Right lobe of liver (tissue), 6 donors: ENCODE data around the gene PPP1R14C. TPM values are rescaled to one million over a fixed set of nuclear protein-coding genes. Genes with fewer than 3 reads are reported as not detected.
A peak's percentile ranks its signal among the peaks of the same experiment; 100 is the strongest.

ENCODE experiments used
- ATAC-seq, 4 donors: fragments of 200-7000 bp; cut with Tn5 transposase; one replicate each; pipeline ENCODE4 v1.9.1; 2020; ENCODE audit warnings: mild to moderate bottlenecking in 4 of 4, moderate library complexity in 4 of 4
- DNase-seq, 3 donors: peaks; one replicate each; pipeline ENCODE4 v3.0.0-alpha.2; 2020
- H3K27ac ChIP-seq, 3 donors: fragments of 200-600 bp; one replicate each; pipeline ENCODE4 v1.8.0; 2022
- H3K27me3 ChIP-seq, 2 donors: fragments of 200-600 bp; one replicate each; pipeline ENCODE4 v1.8.0; 2022
- H3K36me3 ChIP-seq, 4 donors: fragments of 200-600 bp; sonication (generic) in 1 of 4; one replicate each; pipeline versions ENCODE4 v1.5.1 to v1.8.0; 2017 to 2022; ENCODE audit warnings: control low read depth in 1 of 4
- H3K4me1 ChIP-seq, 4 donors: fragments of 200-600 bp; sonication (generic) in 1 of 4; one replicate each; pipeline versions ENCODE4 v1.5.1 to v1.8.0; 2017 to 2022; ENCODE audit warnings: control low read depth in 1 of 4
- H3K4me3 ChIP-seq, 3 donors: fragments of 200-600 bp; one replicate each; pipeline ENCODE4 v1.8.0; 2022
- H3K9me3 ChIP-seq, 4 donors: fragments of 200-600 bp; sonication (generic) in 1 of 4; one replicate each; pipeline versions ENCODE4 v1.5.1 to v1.8.0; 2017 to 2022; ENCODE audit warnings: control low read depth in 1 of 4
- CTCF ChIP-seq, 4 donors: fragments of 200-600 bp in 3 of 4; fragments of 450-650 bp in 1 of 4; IDR thresholded peaks; one replicate each; pipeline versions ENCODE4 v1.5.1 to v1.8.0; 2016 to 2022; ENCODE audit warnings: antibody characterized with exemption in 4 of 4, mild to moderate bottlenecking in 2 of 4
- POLR2A ChIP-seq: fragments of 450-650 bp; IDR thresholded peaks from one replicate; pipeline ENCODE4 v1.6.1; 2017; ENCODE audit warnings: antibody characterized with exemption, mild to moderate bottlenecking
- WGBS: methylation state at CpG from one replicate; pipeline ENCODE4 v1.1.6; 2018; ENCODE audit warnings: low coverage, low lambda C conversion rate; ENCODE audit not compliant: insufficient coverage; ENCODE audit errors: missing lambda C conversion rate; 5-methylcytosine and 5-hydroxymethylcytosine counted together
- intact Hi-C, 2 donors: fragments of 100-400 bp; cut with DNase I; formaldehyde crosslinking; loops; one replicate each; pipeline versions ENCODE4 v1.11.2 to v1.14.1; 2022
- long read RNA-seq: library from polyadenylated mRNA; unstranded; transcript quantifications from one replicate; pipeline ENCODE4 v2.0.0, GENCODE V29; 2019
- total RNA-seq, 6 experiments: library from RNA; depleted of rRNA in 2 of 6; stranded (reverse); fragments of >200 nt in 2 of 6; fragmentation: NEBNext Ultra II Directional in 3 of 6; extraction: Animal tissue kit (Norgen Biotek cat#: 25700) in 3 of 6; gene quantifications; one replicate each; pipeline versions ENCODE4 v1.1.0 to v1.2.4, GENCODE V29; 2016 to 2023
- donor health status: DM: no; HTN: yes; CAD: no.
- donor health status: DM: no; HTN: no; CAD: no.
- donor health status: DM: no; HTN: no; CAD: no.
- donor health status: DM: no; HTN: yes; CAD: no.
- donor health status: DM: no; HTN: yes; CAD: no.

PPP1R14C gene, protein sequence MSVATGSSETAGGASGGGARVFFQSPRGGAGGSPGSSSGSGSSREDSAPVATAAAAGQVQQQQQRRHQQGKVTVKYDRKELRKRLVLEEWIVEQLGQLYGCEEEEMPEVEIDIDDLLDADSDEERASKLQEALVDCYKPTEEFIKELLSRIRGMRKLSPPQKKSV
- not detected for total RNA-seq
- long read RNA-seq: 0 reads

GRCh38 chr6:150142670-150143515 is at the start of gene PPP1R14C:
TSS of gene PPP1R14C (plus strand) at chr6:150143044. CDS start at chr6:150143193, 149 bp downstream.
- Histone ChIP-seq H3K27me3 (peaks cover 3 to 11% of the 10 kb centered on the region in 2 donors), H3K4me3 (peak within 1 kb of the TSS in 1 of 3 donors; percentile 32), H3K36me3 (no peaks in the 10 kb centered on the region), H3K9me3 (no peaks in the 10 kb centered on the region), H3K4me1 (peaks cover 0 to 16% (median 0%) of the 10 kb centered on the region in 4 donors), H3K27ac (no peak within 1 kb of the TSS)
- DNase-seq (no peak), ATAC-seq (peak; percentile 19 to 55 (median 36))
- no peak for TF ChIP-seq POLR2A
- no peak for TF ChIP-seq CTCF (IDR thresholded peaks at IDR 0.05)
- WGBS: 0% methylated on average over 4 of the region's 103 CpGs
- intact Hi-C loops: no loop called here

GRCh38 chr6:150093397-150093796 is 49.4 kb upstream of the PPP1R14C start:
- H3K9me3 ChIP-seq: no peaks in the 10 kb centered on the region
- TF ChIP-seq CTCF (IDR thresholded peaks at IDR 0.05) (no peak), POLR2A (no peak)
- H3K36me3 ChIP-seq: no peaks in the 10 kb centered on the region
- intact Hi-C loops: no loop called here
- no peaks in the 10 kb centered on the region for H3K27me3 ChIP-seq
- no peak for DNase-seq
- no peak overlapping the region for H3K4me3 ChIP-seq
- WGBS: 83% methylated on average over 1 of the region's 6 CpGs
- no peak for ATAC-seq
- H3K27ac ChIP-seq: no peak overlapping the region
- no peaks in the 10 kb centered on the region for H3K4me1 ChIP-seq

DNA sequence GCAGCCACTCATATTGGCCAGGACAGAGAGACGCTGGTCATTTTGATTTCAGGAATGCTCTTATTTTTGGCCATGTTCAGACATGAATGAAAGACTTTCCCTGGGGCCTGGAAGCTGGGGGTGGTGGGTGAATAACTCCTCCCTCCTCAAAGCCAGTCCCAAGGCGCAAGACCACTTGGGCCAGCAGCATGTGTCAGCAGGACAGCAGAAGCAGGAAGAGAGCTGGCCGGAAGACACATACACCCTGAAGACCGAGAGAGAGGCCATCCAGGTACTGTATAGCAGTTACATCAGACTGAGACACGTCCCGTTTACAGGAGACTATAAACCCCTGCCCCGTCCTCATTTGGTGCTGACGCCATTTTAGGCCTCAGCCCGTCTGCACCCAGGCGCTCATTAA is 44.7 kb upstream of the PPP1R14C start:
- intact Hi-C loops: no loop called here
- H3K4me3 ChIP-seq: no peak overlapping the region
- H3K4me1 ChIP-seq: no peaks in the 10 kb centered on the region
- 90% methylated on average over 2 of the region's 10 CpGs for WGBS
- DNase-seq (no peak), ATAC-seq (no peak)
- no peaks in the 10 kb centered on the region for H3K27me3 ChIP-seq
- no peaks in the 10 kb centered on the region for H3K36me3 ChIP-seq
- TF ChIP-seq CTCF (IDR thresholded peaks at IDR 0.05) (no peak), POLR2A (no peak)
- no peaks in the 10 kb centered on the region for H3K9me3 ChIP-seq
- no peak overlapping the region for H3K27ac ChIP-seq

DNA sequence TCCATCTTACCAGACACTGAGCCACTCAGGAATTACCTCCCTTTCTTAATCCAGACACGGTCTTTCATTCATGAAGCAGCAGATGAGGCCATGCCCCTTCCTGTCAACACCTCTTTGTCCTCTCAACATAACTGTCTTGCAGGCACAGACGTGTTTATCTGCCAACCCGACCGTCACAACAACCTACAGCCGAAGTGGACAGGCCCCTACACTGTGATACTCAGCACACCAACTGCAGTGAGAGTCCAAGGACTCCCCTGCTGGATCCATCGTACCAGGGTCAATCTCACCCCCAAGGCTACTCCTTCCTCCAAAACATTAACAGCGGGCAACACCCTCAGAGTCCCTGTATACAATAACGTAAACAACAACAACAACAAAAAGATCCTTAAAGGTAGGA is 43.3 kb upstream of the PPP1R14C start:
- intact Hi-C loops: no loop called here
- WGBS: 74% methylated on average over 8 of the region's 8 CpGs
- ATAC-seq: no peak

More for the DNA sequence above, 43.3 kb upstream of the PPP1R14C start:
- Histone ChIP-seq H3K9me3 (no peaks in the 10 kb centered on the region), H3K36me3 (no peaks in the 10 kb centered on the region), H3K4me1 (no peaks in the 10 kb centered on the region), H3K27ac (no peak overlapping the region), H3K4me3 (no peak overlapping the region), H3K27me3 (no peaks in the 10 kb centered on the region)
- TF ChIP-seq POLR2A (no peak), CTCF (IDR thresholded peaks at IDR 0.05) (no peak)
- no peak for DNase-seq
